ENCODE data around the gene RCSD1.

DNA sequence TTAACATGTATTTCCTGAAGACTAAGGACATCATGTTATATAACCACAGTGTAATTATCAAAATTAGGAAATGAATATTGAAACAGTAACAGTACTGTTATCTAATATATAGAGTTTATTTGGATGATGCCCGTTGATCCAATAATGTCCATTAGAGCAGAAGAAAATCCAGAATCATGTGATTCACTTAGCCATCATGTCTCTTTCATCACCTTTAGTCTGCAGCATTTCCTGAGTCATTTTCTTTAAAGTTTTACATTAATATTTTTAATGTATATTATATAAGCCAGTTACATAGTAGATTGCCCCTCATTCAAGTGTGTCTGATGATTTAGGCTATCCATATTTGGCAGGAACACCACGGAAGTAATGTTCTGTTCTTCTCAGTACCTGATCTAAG lies 120.6 kb downstream of the RCSD1 start:
- TF ChIP-seq, protein P1, sequence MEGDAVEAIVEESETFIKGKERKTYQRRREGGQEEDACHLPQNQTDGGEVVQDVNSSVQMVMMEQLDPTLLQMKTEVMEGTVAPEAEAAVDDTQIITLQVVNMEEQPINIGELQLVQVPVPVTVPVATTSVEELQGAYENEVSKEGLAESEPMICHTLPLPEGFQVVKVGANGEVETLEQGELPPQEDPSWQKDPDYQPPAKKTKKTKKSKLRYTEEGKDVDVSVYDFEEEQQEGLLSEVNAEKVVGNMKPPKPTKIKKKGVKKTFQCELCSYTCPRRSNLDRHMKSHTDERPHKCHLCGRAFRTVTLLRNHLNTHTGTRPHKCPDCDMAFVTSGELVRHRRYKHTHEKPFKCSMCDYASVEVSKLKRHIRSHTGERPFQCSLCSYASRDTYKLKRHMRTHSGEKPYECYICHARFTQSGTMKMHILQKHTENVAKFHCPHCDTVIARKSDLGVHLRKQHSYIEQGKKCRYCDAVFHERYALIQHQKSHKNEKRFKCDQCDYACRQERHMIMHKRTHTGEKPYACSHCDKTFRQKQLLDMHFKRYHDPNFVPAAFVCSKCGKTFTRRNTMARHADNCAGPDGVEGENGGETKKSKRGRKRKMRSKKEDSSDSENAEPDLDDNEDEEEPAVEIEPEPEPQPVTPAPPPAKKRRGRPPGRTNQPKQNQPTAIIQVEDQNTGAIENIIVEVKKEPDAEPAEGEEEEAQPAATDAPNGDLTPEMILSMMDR (IDR thresholded peaks at IDR 0.05; ENCODE audit: insufficient read depth, low read length), result no peak
- TF ChIP-seq, protein P2, sequence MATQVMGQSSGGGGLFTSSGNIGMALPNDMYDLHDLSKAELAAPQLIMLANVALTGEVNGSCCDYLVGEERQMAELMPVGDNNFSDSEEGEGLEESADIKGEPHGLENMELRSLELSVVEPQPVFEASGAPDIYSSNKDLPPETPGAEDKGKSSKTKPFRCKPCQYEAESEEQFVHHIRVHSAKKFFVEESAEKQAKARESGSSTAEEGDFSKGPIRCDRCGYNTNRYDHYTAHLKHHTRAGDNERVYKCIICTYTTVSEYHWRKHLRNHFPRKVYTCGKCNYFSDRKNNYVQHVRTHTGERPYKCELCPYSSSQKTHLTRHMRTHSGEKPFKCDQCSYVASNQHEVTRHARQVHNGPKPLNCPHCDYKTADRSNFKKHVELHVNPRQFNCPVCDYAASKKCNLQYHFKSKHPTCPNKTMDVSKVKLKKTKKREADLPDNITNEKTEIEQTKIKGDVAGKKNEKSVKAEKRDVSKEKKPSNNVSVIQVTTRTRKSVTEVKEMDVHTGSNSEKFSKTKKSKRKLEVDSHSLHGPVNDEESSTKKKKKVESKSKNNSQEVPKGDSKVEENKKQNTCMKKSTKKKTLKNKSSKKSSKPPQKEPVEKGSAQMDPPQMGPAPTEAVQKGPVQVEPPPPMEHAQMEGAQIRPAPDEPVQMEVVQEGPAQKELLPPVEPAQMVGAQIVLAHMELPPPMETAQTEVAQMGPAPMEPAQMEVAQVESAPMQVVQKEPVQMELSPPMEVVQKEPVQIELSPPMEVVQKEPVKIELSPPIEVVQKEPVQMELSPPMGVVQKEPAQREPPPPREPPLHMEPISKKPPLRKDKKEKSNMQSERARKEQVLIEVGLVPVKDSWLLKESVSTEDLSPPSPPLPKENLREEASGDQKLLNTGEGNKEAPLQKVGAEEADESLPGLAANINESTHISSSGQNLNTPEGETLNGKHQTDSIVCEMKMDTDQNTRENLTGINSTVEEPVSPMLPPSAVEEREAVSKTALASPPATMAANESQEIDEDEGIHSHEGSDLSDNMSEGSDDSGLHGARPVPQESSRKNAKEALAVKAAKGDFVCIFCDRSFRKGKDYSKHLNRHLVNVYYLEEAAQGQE (IDR thresholded peaks at IDR 0.05; ENCODE audit: insufficient replicate concordance, low read depth), result no peak
- TF ChIP-seq POLR2AphosphoS5 (IDR thresholded peaks at IDR 0.05; ENCODE audit: low read depth) (no peak), SPI1 (IDR thresholded peaks at IDR 0.05; ENCODE audit: borderline replicate concordance, low read depth) (no peak)
